HG03108 (cell line): Measurements from ENCODE around the gene DIPK1B.

Experiments
- ATAC-seq: cut with Tn5 transposase; IDR thresholded peaks from one replicate; pipeline ENCODE4 v1.9.1; 2021; ENCODE audit warnings: moderate library complexity; ENCODE audit not compliant: unreplicated experiment

The DIPK1B gene

GRCh38 chr9:136686534-136686793, 25.9 kb upstream of the DIPK1B start:
- ATAC-seq: no peak

GRCh38 chr9:136686794-136687711, 25.3 kb upstream of the DIPK1B start, which contains the start of gene AGPAT2:
TSS of gene AGPAT2 (minus strand) at chr9:136687457. CDS start at chr9:136687357, 100 bp downstream.
- peak; percentile 57 for ATAC-seq

- no peak for ATAC-seq
These were observed 24.6 kb upstream of the DIPK1B start for GRCh38 chr9:136687721-136688223.

GRCh38 chr9:136688274-136689107, 23.9 kb upstream of the DIPK1B start:
- ATAC-seq: no peak

GRCh38 chr9:136689108-136689460, 23.3 kb upstream of the DIPK1B start:
- no peak for ATAC-seq

- no peak for ATAC-seq
These were observed 22.1 kb upstream of the DIPK1B start for GRCh38 chr9:136690104-136690805.

GRCh38 chr9:136690806-136691261, 21.5 kb upstream of the DIPK1B start:
- no peak for ATAC-seq

- no peak for ATAC-seq
These were observed 20.8 kb upstream of the DIPK1B start for GRCh38 chr9:136691316-136692184.

GRCh38 chr9:136692185-136693134, 19.9 kb upstream of the DIPK1B start:
- no peak for ATAC-seq

- no peak for ATAC-seq
These were observed 19.3 kb upstream of the DIPK1B start for GRCh38 chr9:136693135-136693489.

GRCh38 chr9:136693490-136694162, 18.7 kb upstream of the DIPK1B start:
- ATAC-seq: no peak

- ATAC-seq: no peak
These were observed 18.1 kb upstream of the DIPK1B start for GRCh38 chr9:136694163-136694871.

GRCh38 chr9:136694872-136695247, 17.5 kb upstream of the DIPK1B start:
- ATAC-seq: no peak

- ATAC-seq: no peak
These were observed 16.9 kb upstream of the DIPK1B start for GRCh38 chr9:136695435-136695895.

GRCh38 chr9:136695955-136696354, 16.4 kb upstream of the DIPK1B start:
- no peak for ATAC-seq

GRCh38 chr9:136696502-136696901, 15.9 kb upstream of the DIPK1B start:
- ATAC-seq: no peak

- ATAC-seq: no peak
These were observed 15.1 kb upstream of the DIPK1B start for GRCh38 chr9:136697146-136697820.
